ENCODE results near the gene PRPS1.

The PRPS1 gene

DNA sequence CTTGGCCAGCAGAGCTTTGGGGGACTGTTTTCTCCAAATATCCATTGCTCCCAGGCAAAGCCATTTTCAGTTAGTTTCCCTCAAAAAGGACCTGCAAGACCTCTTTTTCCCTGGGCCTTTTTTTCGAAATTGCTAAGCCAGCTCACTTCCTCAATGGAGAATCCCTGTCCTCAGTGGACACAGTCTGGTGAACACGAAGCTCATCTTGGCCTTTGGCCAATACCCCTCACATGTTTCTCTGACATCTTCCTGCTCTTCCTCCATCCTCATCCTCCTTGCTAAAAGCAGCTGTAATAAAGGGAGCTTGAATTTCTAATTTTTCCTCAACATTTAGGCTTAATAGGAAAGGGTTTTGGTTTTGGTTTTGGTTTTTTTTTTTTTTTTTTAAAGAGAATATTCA, 17.6 kb upstream of the PRPS1 start:
- no peak for DNase-seq (ENCODE audit: low read depth in 1 of 2, low spot score in 1 of 2)
- no peak overlapping the region for H3K27ac ChIP-seq (replicated peaks)
- no peaks in the 10 kb centered on the region for H3K27me3 ChIP-seq (ENCODE audit: insufficient read depth, poor library complexity, severe bottlenecking)
- no peak for TF ChIP-seq GABPA (IDR thresholded peaks at IDR 0.05; ENCODE audit: low read depth)
- no peak for TF ChIP-seq POLR2AphosphoS5 (IDR thresholded peaks at IDR 0.05; ENCODE audit: low read depth)
- TF ChIP-seq, protein P1, sequence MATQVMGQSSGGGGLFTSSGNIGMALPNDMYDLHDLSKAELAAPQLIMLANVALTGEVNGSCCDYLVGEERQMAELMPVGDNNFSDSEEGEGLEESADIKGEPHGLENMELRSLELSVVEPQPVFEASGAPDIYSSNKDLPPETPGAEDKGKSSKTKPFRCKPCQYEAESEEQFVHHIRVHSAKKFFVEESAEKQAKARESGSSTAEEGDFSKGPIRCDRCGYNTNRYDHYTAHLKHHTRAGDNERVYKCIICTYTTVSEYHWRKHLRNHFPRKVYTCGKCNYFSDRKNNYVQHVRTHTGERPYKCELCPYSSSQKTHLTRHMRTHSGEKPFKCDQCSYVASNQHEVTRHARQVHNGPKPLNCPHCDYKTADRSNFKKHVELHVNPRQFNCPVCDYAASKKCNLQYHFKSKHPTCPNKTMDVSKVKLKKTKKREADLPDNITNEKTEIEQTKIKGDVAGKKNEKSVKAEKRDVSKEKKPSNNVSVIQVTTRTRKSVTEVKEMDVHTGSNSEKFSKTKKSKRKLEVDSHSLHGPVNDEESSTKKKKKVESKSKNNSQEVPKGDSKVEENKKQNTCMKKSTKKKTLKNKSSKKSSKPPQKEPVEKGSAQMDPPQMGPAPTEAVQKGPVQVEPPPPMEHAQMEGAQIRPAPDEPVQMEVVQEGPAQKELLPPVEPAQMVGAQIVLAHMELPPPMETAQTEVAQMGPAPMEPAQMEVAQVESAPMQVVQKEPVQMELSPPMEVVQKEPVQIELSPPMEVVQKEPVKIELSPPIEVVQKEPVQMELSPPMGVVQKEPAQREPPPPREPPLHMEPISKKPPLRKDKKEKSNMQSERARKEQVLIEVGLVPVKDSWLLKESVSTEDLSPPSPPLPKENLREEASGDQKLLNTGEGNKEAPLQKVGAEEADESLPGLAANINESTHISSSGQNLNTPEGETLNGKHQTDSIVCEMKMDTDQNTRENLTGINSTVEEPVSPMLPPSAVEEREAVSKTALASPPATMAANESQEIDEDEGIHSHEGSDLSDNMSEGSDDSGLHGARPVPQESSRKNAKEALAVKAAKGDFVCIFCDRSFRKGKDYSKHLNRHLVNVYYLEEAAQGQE (IDR thresholded peaks at IDR 0.05; ENCODE audit: insufficient replicate concordance, low read depth) = no peak
- no peak for TF ChIP-seq SPI1 (IDR thresholded peaks at IDR 0.05; ENCODE audit: borderline replicate concordance, low read depth)
- TF ChIP-seq, protein P2, sequence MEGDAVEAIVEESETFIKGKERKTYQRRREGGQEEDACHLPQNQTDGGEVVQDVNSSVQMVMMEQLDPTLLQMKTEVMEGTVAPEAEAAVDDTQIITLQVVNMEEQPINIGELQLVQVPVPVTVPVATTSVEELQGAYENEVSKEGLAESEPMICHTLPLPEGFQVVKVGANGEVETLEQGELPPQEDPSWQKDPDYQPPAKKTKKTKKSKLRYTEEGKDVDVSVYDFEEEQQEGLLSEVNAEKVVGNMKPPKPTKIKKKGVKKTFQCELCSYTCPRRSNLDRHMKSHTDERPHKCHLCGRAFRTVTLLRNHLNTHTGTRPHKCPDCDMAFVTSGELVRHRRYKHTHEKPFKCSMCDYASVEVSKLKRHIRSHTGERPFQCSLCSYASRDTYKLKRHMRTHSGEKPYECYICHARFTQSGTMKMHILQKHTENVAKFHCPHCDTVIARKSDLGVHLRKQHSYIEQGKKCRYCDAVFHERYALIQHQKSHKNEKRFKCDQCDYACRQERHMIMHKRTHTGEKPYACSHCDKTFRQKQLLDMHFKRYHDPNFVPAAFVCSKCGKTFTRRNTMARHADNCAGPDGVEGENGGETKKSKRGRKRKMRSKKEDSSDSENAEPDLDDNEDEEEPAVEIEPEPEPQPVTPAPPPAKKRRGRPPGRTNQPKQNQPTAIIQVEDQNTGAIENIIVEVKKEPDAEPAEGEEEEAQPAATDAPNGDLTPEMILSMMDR (IDR thresholded peaks at IDR 0.05; ENCODE audit: insufficient read depth, low read length) = no peak
- H3K4me3 ChIP-seq (replicated peaks; ENCODE audit: insufficient read depth, low read length) = no peak overlapping the region

DNA sequence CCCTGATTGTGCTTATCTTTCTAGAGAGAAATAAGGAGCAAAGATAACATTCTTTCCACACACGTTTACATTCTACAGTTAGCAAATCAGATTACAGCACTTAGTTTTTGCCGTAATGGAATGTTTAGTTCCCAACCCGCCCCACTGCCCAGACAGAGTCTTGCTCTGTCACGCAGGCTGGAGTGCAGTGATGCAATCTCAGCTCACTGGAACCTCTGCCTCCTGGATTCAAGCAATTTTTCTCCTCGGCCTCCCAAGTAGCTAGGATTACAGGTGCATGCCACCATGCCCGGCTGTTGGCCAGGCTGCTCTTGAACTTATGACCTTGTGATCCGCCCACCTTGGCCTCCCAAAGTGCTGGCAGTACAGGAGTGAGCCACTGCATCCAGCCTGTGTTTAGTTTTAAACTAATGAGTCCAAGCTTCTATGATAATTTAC, 8.4 kb upstream of the PRPS1 start:
- H3K27ac ChIP-seq (replicated peaks) = no peak overlapping the region
- TF ChIP-seq, protein P2 (IDR thresholded peaks at IDR 0.05; ENCODE audit: insufficient read depth, low read length) = no peak
- no peak for TF ChIP-seq SPI1 (IDR thresholded peaks at IDR 0.05; ENCODE audit: borderline replicate concordance, low read depth)
- no peak for TF ChIP-seq POLR2AphosphoS5 (IDR thresholded peaks at IDR 0.05; ENCODE audit: low read depth)
- TF ChIP-seq GABPA (IDR thresholded peaks at IDR 0.05; ENCODE audit: low read depth) = no peak
- TF ChIP-seq, protein P1 (IDR thresholded peaks at IDR 0.05; ENCODE audit: insufficient replicate concordance, low read depth) = no peak
- H3K27me3 ChIP-seq (ENCODE audit: insufficient read depth, poor library complexity, severe bottlenecking) = no peaks in the 10 kb centered on the region
- DNase-seq (ENCODE audit: low read depth in 1 of 2, low spot score in 1 of 2) = no peak
- H3K4me3 ChIP-seq (replicated peaks; ENCODE audit: insufficient read depth, low read length) = no peak overlapping the region

DNA sequence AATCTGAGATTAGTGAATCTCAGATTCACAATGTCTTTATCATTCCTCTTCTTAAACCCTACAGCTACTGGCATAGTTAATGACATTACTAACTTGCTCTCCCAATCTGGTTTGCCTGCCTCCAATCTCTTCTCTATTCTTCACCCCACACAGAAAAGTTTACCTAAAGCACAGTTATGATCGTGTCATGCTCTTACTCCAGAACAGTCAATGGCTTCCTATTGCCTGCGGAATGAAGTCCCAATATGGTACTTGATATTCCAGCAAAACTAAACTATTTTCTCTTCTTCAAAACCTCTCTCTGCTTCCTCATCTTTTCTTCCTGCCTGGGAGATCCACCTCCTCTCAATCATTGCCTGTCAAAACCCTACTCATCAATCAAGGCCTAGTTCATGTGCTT, 3.4 kb upstream of the PRPS1 start:
- Histone ChIP-seq H3K27ac (replicated peaks) (no peak overlapping the region), H3K27me3 (ENCODE audit: insufficient read depth, poor library complexity, severe bottlenecking) (no peaks in the 10 kb centered on the region), H3K4me3 (replicated peaks; ENCODE audit: insufficient read depth, low read length) (no peak overlapping the region)
- no peak for DNase-seq (ENCODE audit: low read depth in 1 of 2, low spot score in 1 of 2)
- TF ChIP-seq, protein P2 (IDR thresholded peaks at IDR 0.05; ENCODE audit: insufficient read depth, low read length) = no peak
- TF ChIP-seq, protein P1 (IDR thresholded peaks at IDR 0.05; ENCODE audit: insufficient replicate concordance, low read depth) = no peak
- TF ChIP-seq SPI1 (IDR thresholded peaks at IDR 0.05; ENCODE audit: borderline replicate concordance, low read depth) (no peak), GABPA (IDR thresholded peaks at IDR 0.05; ENCODE audit: low read depth) (no peak)

All from HL-60 (cell line).